Fibroblast of lung (primary cell): ENCODE measurements around the gene PROSER2. TPM values are rescaled to one million over a fixed set of nuclear protein-coding genes. Genes with fewer than 3 reads are reported as not detected.

Source experiments
- DNase-seq, 2 donors: peaks; one replicate each; pipeline versions ENCODE4 v3.0.0 to v3.0.0-alpha.2; 2010; ENCODE audit warnings: low read depth in 2 of 2
- H2AFZ ChIP-seq: 2 replicates; pipeline ENCODE4 v1.5.1; 2012; ENCODE audit warnings: low read length, control low read depth, inconsistent platforms
- H3K27ac ChIP-seq: 2 replicates; pipeline ENCODE4 v1.5.1; 2011; ENCODE audit warnings: low read length, control low read depth; ENCODE audit not compliant: insufficient read depth
- H3K27me3 ChIP-seq: 2 replicates; pipeline ENCODE4 v1.5.1; 2011; ENCODE audit warnings: mild to moderate bottlenecking, low read length; ENCODE audit not compliant: control insufficient read depth, insufficient read depth
- H3K36me3 ChIP-seq: 2 replicates; pipeline ENCODE4 v1.5.1; 2011; ENCODE audit warnings: low read length; ENCODE audit not compliant: control insufficient read depth, insufficient read depth
- H3K4me1 ChIP-seq: 2 replicates; pipeline ENCODE4 v1.5.1; 2011; ENCODE audit warnings: low read length; ENCODE audit not compliant: control insufficient read depth, insufficient read depth; ENCODE audit errors: extremely low read depth
- H3K4me2 ChIP-seq: 2 replicates; pipeline ENCODE4 v1.5.1; 2011; ENCODE audit warnings: low read length, control low read depth; ENCODE audit not compliant: insufficient read depth; ENCODE audit errors: extremely low read depth
- H3K4me3 ChIP-seq, 4 experiments: fragments of 200-600 bp in 1 of 4; sonication (generic) in 1 of 4; replicated peaks in 1 of 4; 2 replicates each; pipeline ENCODE4 v1.5.1; 2011 to 2016; ENCODE audit warnings: low read length in 4 of 4, low read depth in 3 of 4, mild to moderate bottlenecking in 3 of 4, control low read depth in 2 of 4, inconsistent platforms in 1 of 4, mixed read lengths in 1 of 4; ENCODE audit not compliant: insufficient read depth in 1 of 4; ENCODE audit errors: control extremely low read depth in 1 of 4
- H3K79me2 ChIP-seq: 2 replicates; pipeline ENCODE4 v1.5.1; 2012; ENCODE audit warnings: mild to moderate bottlenecking, low read length, inconsistent platforms; ENCODE audit not compliant: control insufficient read depth, insufficient read depth
- H3K9ac ChIP-seq: 2 replicates; pipeline ENCODE4 v1.5.1; 2011; ENCODE audit warnings: mild to moderate bottlenecking, low read length, control low read depth; ENCODE audit not compliant: insufficient read depth
- H3K9me3 ChIP-seq: 2 replicates; pipeline ENCODE4 v1.5.1; 2012; ENCODE audit warnings: low read depth, low read length; ENCODE audit not compliant: control insufficient read depth, insufficient read depth
- H4K20me1 ChIP-seq: 2 replicates; pipeline ENCODE4 v1.5.1; 2011; ENCODE audit warnings: low read length; ENCODE audit not compliant: control insufficient read depth, insufficient read depth; ENCODE audit errors: extremely low read depth
- EZH2 ChIP-seq: IDR thresholded peaks from 2 replicates; pipeline ENCODE4 v1.5.1; 2012; ENCODE audit warnings: low read length, control low read depth, mild to moderate bottlenecking; ENCODE audit errors: missing control alignments
- polyA plus RNA-seq, 2 donors: library from polyadenylated mRNA; depleted of rRNA in 1 of 2; stranded (reverse) in 1 of 2; unstranded in 1 of 2; fragments of >200 nt; gene quantifications; 2 replicates each; pipeline ENCODE4 v1.2.1, GENCODE V29; 2011 to 2012; ENCODE audit warnings: missing spikeins in 1 of 2
- total RNA-seq: library from RNA; depleted of rRNA; stranded (reverse); fragments of >200 nt; gene quantifications from 2 replicates; pipeline ENCODE4 v1.2.1, GENCODE V29; 2014
- TF ChIP-seq, protein P1 (sequence below), 2 donors: IDR thresholded peaks in 1 of 2; conservative IDR thresholded peaks in 1 of 2; 1 replicate in 1 of 2; 2 replicates in 1 of 2; pipeline ENCODE4 v1.5.1; 2011 to 2012; ENCODE audit warnings: low read length in 2 of 2, control low read depth in 1 of 2, inconsistent platforms in 1 of 2, low read depth in 1 of 2, mild to moderate bottlenecking in 1 of 2

The PROSER2 gene
- total and polyA plus RNA-seq, 2 donors (not counting 1 experiment from before 2014, with no cell fraction given), result 1.2 to 2.6 TPM

- Histone ChIP-seq H3K4me2 (no peak overlapping the region), H3K4me3 (no peak overlapping the region), H3K9me3 (no peaks in the 10 kb centered on the region), H3K79me2 (no peaks in the 10 kb centered on the region), H4K20me1 (no peaks in the 10 kb centered on the region), H3K27ac (no peak overlapping the region), H2AFZ (no peak overlapping the region), H3K27me3 (no peaks in the 10 kb centered on the region), H3K36me3 (no peaks in the 10 kb centered on the region), H3K4me1 (no peaks in the 10 kb centered on the region), H3K9ac (no peak overlapping the region)
- no peak for DNase-seq
- TF ChIP-seq, protein P1, sequence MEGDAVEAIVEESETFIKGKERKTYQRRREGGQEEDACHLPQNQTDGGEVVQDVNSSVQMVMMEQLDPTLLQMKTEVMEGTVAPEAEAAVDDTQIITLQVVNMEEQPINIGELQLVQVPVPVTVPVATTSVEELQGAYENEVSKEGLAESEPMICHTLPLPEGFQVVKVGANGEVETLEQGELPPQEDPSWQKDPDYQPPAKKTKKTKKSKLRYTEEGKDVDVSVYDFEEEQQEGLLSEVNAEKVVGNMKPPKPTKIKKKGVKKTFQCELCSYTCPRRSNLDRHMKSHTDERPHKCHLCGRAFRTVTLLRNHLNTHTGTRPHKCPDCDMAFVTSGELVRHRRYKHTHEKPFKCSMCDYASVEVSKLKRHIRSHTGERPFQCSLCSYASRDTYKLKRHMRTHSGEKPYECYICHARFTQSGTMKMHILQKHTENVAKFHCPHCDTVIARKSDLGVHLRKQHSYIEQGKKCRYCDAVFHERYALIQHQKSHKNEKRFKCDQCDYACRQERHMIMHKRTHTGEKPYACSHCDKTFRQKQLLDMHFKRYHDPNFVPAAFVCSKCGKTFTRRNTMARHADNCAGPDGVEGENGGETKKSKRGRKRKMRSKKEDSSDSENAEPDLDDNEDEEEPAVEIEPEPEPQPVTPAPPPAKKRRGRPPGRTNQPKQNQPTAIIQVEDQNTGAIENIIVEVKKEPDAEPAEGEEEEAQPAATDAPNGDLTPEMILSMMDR (conservative IDR thresholded peaks at IDR 0.05 in 1 of 2, IDR thresholded peaks at IDR 0.05 in 1 of 2; ENCODE audit: low read depth in 1 of 2, low read length in 2 of 2), result no peak
- TF ChIP-seq EZH2, result no peak
Measured at GRCh38 chr10:11789306-11789705, 33.9 kb upstream of the PROSER2 start.

GRCh38 chr10:11789956-11790355, 33.2 kb upstream of the PROSER2 start:
- no peak for DNase-seq
- Histone ChIP-seq H3K9me3 (no peaks in the 10 kb centered on the region), H3K4me2 (no peak overlapping the region), H2AFZ (no peak overlapping the region), H3K27ac (no peak overlapping the region), H3K27me3 (no peaks in the 10 kb centered on the region), H3K4me1 (no peaks in the 10 kb centered on the region), H3K79me2 (no peaks in the 10 kb centered on the region), H3K36me3 (no peaks in the 10 kb centered on the region), H4K20me1 (no peaks in the 10 kb centered on the region), H3K4me3 (no peak overlapping the region), H3K9ac (no peak overlapping the region)
- no peak for TF ChIP-seq EZH2
- TF ChIP-seq, protein P1 (conservative IDR thresholded peaks at IDR 0.05 in 1 of 2, IDR thresholded peaks at IDR 0.05 in 1 of 2; ENCODE audit: low read depth in 1 of 2, low read length in 2 of 2), result no peak

DNA sequence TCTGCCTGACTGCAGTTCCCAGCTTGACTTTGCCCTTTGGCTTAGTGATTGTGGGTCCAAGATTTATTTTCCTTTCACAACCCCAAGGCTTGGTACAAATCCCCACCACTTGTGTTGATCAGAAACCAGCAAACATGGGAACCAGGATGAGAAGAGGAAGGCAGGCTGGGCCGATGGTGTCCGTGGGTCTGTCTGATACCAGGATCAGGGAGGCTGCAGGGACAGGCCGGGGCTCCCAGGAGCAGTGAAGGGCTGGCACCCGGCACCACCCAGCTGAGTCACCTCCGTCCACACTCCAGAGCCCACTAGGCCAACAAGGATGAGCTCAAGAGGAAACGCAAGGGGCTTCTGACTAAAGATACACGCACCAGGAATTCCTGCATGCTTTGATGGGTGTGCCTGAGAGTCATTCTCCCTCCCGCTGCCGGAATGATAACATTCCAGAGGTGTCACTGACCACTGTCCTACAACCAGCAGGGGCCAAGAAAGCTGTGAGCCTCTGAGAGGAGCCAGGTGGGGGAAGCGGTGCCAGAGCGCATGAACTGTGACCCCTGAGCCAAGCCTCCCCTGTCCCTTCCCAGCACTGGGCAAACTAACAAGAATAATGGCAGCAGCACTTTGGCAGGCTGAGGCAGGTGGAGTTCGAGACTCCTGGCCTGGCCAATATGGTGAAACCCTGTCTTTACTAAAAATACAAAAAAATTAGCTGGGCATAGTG, 29.2 kb upstream of the PROSER2 start:
- no peak overlapping the region for H3K9ac ChIP-seq
- no peak overlapping the region for H3K27ac ChIP-seq
- DNase-seq, result peak; percentile 26 to 81

More for the DNA sequence above, 29.2 kb upstream of the PROSER2 start:
- Histone ChIP-seq H2AFZ (no peak overlapping the region), H3K79me2 (no peaks in the 10 kb centered on the region), H3K27me3 (no peaks in the 10 kb centered on the region), H3K4me3 (no peak overlapping the region), H3K36me3 (no peaks in the 10 kb centered on the region), H3K4me2 (no peak overlapping the region), H4K20me1 (no peaks in the 10 kb centered on the region), H3K9me3 (no peaks in the 10 kb centered on the region), H3K4me1 (no peaks in the 10 kb centered on the region)
- TF ChIP-seq, protein P1 (conservative IDR thresholded peaks at IDR 0.05 in 1 of 2, IDR thresholded peaks at IDR 0.05 in 1 of 2; ENCODE audit: low read depth in 1 of 2, low read length in 2 of 2), result no peak
- TF ChIP-seq EZH2, result no peak
